T-helper 9 cell (primary cell): ENCODE data around the gene ZNF189.
"Not testable (repeated sequence)": the region's sequence is repeated elsewhere in the genome, so short reads cannot be mapped to it uniquely, and the experiment has no call there.

ENCODE experiments used
- DNase-seq: peaks from one replicate; pipeline ENCODE4 v3.0.0-alpha.2; 2020

ZNF189 gene

DNA sequence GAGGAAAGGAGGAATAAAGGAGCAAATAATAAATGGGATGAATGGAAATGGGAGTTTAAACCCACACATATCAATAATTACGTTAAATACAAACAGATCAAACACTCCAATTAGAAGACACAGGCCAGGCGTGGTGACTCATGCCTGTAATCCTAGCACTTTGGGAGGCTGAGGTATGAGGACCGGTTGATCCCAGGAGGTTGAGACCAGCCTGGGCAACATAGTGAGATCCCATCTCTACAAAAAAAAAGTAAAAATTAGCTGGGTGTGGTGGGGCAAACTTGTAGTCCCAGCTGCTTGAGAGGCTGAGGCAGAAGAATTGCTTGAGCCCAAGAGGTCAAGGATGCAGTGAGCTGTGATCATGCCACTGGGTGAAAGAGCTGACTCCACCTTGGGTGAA lies 17.5 kb upstream of the ZNF189 start:
- no peak for DNase-seq

DNA sequence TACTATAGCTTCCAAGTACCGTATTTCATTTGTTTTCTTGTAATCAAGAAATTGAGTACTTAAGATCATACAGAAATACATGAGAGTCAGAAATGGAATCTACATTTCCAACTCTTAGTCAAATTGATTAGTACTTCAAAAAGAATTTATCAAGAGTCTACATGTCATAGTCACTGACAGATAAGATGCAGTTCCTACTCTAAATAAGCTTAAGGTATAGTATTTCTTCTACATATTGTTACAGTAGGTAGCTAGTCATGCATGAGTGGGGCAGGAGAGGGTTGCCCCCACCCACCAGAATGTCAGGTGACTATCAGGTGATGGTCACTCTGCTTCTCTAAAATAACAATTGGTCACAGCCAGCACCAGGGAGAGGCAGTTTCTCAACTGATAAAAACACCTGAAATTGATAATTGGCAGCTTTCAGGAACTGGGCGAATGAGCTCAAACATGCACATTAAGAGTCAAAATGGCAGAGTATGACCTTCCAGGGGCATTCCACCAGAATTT lies 16.8 kb upstream of the ZNF189 start:
- no peak for DNase-seq

DNA sequence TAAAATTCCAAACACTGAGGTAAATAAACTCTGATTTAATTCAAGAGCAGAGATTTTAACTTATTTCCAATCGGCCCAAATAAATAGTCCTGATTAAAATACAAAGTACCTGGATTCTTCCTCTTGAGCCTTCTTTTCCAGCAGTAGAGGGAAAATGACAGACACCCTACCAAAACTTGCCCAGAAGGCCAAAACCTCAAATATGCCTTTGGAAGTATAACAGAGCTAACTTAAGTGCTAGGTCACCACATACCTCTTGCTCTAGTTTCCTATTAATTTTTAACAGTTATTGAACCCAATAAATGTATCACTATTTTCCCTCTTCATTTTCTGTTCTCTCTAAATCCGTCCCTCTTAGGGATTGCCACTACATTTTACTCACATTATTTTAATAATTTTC lies 15.3 kb upstream of the ZNF189 start:
- no peak for DNase-seq

DNA sequence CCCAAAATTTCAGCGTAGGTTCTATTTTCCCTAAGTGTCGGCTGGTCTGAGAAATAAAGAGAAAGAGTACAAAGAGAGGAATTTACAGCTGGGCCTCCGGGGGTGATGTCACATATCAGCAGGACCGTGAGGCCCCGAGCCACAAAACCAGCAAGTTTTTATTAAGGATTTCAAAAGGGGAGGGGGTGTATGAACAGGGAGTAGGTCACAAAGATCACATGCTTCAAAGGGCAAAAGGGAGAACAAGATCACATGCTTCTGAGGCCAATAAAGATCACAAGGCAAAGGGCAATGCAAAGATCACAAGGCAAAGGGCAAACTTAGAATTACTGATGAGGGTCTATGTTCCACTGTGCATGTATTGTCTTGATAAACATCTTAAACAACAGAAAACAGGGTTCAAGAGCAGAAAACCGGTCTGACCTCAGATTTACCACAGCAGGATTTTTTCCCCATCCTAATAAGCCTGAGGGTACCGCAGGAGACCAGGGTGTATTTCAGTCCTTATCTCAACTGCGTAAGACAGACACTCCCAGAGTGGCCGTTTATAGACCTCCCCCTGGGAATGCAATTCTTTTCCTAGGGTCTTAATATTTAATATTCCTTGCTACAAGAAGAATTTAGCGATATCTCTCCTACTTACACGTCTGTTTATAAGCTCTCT lies 13.6 kb upstream of the ZNF189 start, which contains the start of gene BAAT:
TSS of gene BAAT (minus strand) at position 134 of the 664 bp plus-strand sequence. CDS start 13,602 bp downstream, outside the sequence.
- DNase-seq: not testable (repeated sequence)

DNA sequence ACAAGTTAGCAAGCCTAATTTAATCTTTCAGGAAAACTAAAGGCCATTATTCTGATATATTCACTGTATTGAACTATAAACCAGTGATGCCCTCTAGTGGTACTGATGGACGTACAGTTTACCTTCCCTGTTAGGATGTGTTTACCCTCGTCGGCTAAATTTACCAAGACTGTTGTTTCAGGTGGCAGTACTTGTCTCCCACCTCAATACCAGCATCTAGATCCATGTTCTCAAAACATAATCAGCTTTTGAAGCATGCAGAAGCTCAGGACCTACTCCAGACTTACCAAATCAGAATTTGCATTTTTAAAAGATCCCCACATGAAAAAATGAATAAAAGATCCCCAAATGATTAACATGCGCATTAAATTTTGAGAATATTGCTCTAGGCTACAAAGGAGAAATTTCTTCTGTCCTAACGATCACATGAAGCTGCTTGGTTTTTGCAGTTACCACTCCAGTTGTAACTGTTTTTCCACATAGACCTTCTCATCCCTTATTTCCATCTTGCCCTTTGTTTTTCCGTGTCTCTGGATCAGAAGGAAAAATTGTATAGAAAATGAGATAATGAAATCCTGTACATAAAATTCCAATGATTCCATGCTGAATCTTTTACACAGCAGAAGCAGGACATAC lies 10.7 kb upstream of the ZNF189 start:
- DNase-seq: no peak

DNA sequence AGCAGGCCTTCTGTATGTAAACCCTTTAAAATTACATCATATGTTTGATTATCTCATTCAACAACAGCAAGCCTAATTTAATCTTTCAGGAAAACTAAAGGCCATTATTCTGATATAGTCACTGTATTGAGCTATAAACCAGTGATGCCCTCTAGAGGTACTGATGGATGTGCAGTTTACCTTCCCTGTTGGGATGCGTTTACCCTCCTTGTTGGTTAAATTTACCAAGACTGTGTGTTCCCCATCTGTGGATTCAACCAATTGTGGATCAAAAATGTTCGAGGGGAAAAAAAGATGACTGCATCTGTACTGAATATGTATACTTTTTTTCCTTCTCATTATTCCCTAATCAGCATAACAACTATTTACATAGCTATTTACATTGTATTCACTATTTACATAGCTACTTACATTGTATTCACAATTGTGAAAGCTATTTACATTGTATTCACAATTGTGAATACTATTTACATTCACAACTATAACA lies 10.1 kb upstream of the ZNF189 start:
- DNase-seq: no peak

DNA sequence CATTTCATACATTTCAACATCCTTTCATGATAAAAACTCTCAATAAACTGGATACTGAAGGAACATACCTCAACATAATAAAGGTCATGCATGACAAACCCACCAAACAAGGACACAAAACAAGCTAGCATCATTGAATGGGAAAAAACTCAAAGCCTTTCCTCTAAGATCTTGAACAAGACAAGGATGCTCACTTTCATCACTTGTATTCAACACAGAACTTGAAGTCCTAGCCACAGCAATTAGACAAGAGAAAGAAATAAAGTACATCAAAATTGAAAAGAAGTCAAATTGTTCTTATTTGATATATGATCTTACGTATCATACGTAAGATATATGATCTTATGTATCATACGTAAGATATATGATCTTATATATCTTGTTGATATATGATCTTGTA lies 5.5 kb upstream of the ZNF189 start:
- no peak for DNase-seq

DNA sequence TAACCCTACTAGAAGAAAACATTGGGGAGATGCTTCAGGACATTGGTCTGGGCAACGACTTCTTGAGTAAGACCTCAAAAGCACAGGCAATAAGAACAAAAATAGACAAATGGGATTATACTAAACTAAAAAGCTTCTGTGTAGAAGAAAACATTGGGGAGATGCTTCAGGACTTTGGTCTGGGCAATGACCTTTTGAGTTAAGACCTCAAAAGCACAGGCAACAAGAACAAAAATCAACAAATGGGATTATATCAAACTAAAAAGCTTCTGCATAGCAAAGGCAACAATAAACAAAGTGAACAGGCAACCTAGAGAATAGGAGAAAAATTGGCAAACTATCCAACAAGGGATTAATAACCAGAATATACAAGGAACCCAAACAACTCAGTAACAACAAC lies 4.0 kb upstream of the ZNF189 start:
- DNase-seq: no peak

DNA sequence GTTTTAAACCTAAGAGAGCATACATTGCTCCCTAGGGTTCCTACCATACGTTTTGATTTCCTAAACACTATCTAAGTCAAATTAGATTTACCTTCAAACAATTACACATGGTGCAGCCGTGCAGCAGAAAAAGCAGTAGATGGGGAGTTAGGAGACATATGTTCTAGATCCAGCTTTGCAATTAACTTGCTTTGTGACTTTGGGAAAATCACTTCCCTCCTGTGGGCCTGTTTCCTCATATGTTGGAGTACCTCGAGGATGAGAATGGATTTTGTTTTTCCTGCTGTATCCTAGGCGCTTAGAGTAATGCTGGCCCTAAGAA lies 944 bp upstream of the ZNF189 start:
- DNase-seq: no peak

DNA sequence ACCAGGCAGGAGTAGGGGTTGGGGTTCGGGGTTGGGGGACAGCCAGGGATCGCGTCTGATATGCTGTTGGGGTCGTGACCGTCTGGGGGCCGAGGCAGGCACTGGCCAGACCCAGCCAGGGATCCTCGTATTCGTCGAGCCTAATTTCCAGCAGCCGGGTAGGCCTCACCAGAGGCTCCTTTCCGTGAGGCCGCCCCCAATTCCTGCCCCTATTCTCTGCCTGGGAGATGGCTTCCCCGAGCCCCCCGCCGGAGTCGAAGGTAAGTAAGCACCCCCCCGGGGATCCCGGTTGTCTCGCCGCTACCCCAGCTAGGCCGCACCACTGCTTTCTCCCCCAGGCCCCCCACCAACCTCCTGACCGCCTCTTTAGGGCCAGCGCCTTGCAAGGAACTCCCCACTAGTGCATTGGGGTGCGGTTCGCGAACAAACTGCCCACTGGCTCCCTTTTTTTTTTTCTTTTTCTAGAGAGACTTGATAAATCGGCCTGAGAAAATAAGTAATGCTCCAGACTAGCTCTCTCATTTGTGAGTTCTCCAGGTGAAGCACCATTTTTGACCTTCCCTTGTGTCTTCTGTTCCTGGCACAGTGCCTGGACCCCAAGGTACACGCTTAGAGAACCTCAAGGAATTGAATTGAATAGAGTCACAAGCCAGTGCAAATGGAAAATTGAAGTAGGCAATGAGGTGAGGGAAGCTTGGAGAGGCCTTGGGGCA lies 435 bp downstream of the ZNF189 start:
- DNase-seq: no peak

DNA sequence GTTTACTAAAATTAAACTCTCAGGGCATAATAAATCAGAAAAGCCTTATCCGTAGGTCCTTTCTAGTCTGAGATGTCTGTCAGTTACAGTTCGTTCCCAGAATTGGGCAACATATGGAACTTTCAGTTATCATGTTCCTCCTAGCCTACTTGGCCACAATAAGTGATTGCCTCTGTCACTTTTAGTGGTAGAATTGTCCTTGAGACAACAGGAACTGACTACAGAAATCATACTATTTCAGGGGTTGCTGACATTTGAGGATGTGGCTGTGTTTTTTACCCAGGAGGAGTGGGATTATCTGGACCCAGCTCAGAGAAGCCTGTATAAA lies 956 bp downstream of the ZNF189 start:
- DNase-seq: no peak

DNA sequence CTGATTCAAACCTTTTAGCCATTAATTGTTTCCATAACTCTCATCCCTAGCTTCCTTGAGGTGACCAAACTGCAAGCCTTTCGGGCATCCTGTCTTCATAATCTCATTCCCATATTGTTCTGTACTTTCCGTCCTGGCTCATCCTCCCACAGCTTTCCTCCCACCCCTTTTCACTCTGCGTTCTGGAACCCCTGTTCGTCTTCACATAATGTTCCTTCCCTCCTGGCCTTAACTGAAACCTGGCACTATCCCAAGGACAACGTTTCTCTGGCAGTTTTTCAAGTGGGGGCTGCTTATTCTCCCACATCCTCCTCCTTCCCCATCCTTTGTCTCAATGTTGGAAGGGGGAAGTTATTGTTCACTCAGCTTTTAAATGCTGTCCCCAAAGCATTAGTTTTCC lies 1.5 kb downstream of the ZNF189 start:
- DNase-seq: no peak

DNA sequence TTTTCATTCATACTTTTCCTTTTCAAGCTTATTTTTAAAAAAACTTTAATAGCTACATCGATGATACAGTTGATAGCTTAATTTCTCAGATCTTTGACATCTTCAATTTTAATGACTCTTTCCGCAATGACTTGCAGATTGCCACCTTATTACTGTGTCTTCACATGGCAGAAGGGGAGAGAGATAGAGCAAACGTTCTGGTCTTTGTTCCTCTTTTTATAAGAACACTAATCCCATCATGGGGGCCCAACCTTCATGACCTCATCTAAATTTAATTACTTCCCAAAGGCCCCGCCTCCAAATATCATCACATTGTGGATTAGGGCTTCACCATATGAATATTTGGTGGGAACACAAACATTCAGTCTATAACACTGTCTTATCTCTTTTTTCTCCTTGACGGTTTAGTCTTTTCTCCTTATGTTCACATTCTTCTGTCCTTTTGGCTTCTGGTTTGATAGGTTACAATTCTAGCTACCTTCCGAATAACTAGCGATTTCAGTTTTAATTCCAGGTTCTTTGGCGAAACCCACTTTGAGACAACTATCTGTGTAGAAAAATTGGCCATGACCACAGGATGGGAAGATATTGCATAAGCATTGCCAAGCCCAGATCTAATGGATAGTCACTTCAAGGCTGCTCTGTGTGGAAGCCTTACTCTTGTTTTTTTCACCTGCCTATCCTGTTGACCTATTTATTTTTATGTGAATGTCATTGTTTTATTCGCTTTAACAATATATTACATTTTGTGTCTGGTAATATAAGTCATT lies 5.0 kb downstream of the ZNF189 start:
- no peak for DNase-seq

DNA sequence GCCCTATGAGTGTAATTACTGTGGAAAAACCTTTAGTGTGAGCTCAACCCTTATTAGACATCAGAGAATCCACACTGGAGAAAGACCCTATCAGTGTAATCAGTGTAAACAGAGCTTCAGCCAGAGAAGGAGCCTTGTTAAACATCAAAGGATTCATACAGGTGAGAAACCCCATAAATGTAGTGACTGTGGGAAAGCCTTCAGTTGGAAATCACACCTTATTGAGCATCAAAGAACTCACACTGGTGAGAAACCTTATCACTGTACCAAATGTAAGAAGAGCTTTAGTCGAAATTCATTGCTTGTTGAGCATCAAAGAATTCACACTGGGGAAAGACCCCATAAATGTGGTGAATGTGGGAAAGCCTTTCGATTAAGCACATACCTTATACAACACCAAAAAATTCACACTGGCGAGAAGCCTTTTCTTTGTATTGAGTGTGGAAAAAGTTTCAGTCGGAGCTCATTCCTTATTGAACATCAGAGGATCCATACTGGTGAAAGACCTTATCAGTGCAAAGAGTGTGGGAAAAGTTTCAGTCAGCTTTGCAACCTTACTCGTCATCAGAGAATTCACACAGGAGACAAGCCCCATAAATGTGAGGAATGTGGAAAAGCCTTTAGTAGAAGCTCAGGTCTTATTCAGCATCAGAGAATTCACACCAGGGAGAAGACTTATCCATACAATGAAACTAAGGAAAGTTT lies 9.9 kb downstream of the ZNF189 start:
- no peak for DNase-seq

DNA sequence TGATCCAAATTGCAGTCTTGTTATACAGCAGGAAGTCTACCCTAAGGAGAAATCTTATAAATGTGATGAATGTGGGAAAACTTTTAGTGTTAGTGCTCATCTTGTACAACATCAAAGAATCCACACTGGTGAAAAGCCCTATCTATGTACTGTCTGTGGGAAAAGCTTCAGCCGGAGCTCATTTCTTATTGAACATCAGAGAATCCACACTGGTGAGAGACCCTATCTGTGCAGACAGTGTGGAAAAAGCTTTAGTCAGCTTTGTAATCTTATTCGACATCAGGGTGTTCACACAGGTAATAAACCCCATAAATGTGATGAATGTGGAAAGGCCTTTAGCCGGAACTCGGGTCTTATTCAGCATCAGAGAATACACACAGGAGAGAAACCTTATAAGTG lies 10.4 kb downstream of the ZNF189 start:
- DNase-seq: no peak

DNA sequence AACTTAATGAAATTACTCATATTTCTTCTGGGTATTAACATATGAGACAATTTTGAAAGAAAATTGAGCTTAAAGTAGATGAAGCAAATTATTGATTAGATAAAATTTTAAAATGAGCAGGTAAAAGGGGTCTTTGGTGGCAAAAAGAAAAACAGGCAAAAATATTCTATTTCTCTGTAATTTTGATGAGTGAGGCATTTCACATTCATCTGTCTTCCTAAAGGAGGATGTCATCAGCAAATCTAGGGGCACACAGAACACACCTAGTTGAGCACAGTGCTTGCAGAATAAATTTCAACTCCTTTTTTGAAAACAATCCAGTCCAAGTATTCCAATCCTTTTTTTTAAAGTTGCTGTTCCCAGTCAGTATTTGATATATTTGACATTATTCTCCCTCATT lies 16.2 kb downstream of the ZNF189 start:
- DNase-seq: no peak

DNA sequence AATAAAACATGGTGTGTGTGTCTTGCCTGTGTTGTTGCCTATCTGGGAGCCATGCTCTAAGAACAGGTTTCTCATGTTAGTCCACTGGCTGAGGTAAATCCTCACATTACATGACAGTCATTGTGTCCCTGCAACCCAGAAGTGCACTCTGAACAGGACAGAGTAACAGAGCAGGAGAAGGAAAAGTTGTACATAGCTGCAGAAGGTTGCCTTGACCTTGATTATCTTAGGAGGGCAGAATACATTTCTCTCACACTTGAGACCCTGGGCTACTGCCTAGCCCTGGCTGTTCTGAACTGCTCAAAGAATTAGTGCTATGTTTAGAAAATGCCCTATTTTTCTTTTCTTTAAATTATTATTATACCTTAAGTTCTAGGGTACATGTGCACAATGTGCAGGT lies 16.9 kb downstream of the ZNF189 start:
- DNase-seq: no peak

DNA sequence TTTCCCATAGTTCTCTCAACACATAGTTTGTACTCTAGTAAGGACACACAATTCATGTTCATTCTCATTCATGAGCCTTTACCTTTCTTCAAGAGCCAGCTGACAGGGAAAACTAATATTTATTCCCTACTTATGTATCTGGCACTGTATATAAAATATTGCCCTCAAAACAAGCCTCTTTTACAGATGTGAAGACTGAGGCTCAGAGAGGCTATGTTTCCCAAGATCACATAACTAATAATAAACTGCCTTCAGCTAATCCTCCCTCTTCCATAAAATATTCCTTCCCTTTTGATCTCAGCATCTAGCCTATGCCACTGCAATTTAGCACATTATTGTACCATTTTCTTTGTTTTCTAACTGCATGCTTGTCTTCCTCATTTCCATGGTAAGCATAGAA lies 18.7 kb downstream of the ZNF189 start:
- DNase-seq: no peak

DNA sequence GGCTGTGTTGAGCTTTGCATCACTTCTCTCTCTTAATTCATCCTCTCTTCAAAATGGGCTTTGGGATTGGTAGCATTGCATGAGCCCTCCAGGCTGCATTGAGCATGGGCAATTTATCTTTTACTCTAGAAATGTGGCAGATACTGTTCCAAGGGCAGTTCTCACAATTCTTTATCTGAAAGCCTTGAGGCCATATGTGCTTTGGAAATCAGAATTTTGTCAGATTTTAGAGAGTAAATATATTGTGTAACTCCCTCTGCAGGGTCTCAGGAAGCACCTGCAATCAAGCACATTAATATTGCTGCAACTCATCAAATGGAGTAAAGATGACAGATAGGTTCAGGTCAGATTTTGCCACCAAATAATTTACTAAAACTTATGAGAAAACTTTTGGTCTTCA lies 19.3 kb downstream of the ZNF189 start:
- no peak for DNase-seq

DNA sequence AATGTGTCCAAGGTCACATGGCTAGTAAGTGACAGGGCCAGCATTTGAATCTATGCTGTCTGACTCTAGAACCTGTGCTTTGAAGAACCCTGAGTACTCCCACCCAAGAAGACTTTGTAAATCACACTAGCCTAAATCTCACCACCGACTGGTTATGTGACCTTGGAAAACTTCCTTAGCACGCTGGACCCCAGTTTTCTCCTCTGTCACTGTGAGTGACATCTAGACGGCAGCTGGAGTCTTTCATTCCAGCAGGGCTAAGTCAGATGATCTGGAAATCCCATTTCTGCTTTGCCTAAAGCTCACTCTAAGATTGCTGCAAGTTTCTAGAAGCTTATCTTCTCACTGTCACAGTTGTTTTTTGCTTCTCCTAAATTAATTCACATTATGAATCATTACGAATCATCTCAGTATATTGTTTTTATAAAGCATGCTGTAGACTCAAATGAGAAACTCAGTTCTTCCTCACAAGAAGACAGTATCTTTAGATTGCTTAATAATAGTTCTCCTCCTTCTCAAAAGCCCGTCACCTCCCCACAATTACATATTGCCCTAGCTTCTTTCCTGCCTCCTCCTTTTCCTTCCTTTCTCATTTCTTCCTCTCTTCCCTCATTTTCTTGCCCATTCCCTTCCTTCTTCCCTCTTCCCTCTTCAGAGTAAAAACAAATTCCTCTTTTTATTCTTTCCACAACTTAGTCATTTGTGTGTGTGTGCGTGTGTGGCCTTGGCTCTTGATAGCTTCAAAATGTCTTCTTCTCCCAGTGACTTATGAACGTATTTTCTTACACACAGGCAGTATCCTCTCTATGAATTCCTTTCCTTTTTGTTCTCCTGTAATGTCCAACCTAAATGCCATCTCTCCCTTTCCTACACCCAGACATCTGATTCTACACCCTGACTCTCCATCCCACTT lies 20.1 kb downstream of the ZNF189 start:
- DNase-seq: no peak

DNA sequence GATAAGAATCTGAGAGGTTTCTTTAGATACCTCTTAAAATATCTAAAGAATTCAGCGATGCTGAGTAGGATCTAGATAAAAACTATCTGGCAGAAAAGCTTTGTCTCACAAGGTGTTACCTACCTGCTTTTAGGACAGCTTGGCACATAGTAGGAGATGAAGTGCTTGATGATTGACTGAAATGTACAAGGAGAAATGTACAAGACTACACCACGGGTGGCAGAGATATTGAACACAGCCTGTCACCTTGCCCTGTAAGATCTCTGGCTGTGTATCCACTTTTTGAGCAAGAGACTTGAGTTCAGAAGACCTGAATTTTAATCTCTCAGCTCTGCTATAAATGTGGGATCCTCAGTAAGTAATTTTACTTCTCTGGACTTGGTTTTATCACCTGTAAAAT lies 21.2 kb downstream of the ZNF189 start:
- no peak for DNase-seq

DNA sequence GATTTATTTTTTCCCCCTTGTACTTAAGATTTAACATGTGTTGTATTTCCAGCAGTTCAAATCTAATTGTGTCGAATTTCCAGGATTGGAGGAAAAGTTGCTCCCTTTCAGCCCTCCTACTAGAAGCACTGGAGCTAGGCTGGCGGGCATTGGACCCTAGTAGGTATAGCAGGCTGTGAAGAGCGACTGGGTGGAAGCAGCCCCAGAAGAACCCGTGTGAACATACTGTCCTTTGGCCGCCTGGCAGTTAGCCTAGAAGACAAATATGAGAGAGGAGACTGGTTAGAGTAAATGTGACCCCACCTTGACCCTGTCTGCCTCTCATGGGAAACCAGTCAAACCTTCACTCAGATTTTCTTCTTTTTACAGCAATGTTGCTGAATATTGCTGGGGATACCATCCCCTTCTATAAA lies 23.0 kb downstream of the ZNF189 start:
- no peak for DNase-seq
